GM12878 (cell line): ENCODE data around the gene GM2A. TPM values are rescaled to one million over a fixed set of nuclear protein-coding genes. Genes with fewer than 3 reads are reported as not detected.

Source experiments
- ATAC-seq: fragments of 200-7000 bp; cut with Tn5 transposase; 3 replicates; pipeline ENCODE4 v1.9.1; 2020; ENCODE audit warnings: mild to moderate bottlenecking, moderate library complexity
- BruUV-seq: library from RNA; stranded (reverse); fragments of 400-500 nt; replicated peaks from 2 replicates; lab custom pipeline; 2021; lab: Mats Ljungman, UMichigan
- CTCF ChIA-PET: fragments of 300-600 bp; sonication (Branson Sonifier 250); formaldehyde crosslinking; extraction: SDS; loops from one replicate; lab custom pipeline; 2021; ENCODE audit warnings: inconsistent platforms; lab: Yijun Ruan, JAX
- POLR2A ChIA-PET: fragments of 350-600 bp; formaldehyde crosslinking; extraction: SDS; loops from one replicate; lab custom pipeline; 2021; ENCODE audit warnings: inconsistent platforms; lab: Charles Lee
- RAD21 ChIA-PET: fragments of 300-600 bp; sonication (Branson Sonifier 250); formaldehyde crosslinking; loops from one replicate; lab custom pipeline; 2023; ENCODE audit warnings: antibody characterized with exemption; ENCODE audit not compliant: unreplicated experiment; lab: Charles Lee
- SMC1A ChIA-PET: fragments of 300-600 bp; sonication (Branson Sonifier 250); formaldehyde crosslinking; loops from one replicate; lab custom pipeline; 2023; ENCODE audit not compliant: unreplicated experiment, uncharacterized antibody; lab: Charles Lee
- DNase-seq: peaks from one replicate; pipeline ENCODE4 v3.0.0-alpha.2; 2011; ENCODE audit warnings: low read depth, low spot score
- FAIRE-seq: peaks from 3 replicates; lab custom pipeline; 2011; peaks lifted over from hg19 to GRCh38; lab: Jason Lieb, UNC
- H2AFZ ChIP-seq: 2 replicates; pipeline ENCODE4 v1.6.0; 2011; ENCODE audit warnings: low read depth, low read length, control low read depth; ENCODE audit not compliant: control insufficient read depth
- H3K27ac ChIP-seq: 2 replicates; pipeline ENCODE4 v1.5.1; 2011; ENCODE audit warnings: control low read depth; ENCODE audit not compliant: control insufficient read depth, insufficient read depth
- H3K27me3 ChIP-seq, 2 experiments: replicated peaks in 1 of 2; 2 replicates each; pipeline versions ENCODE4 v1.6.0 to v1.6.1; 2011; ENCODE audit warnings: low read length in 1 of 2; ENCODE audit not compliant: control insufficient read depth in 2 of 2, insufficient read depth in 2 of 2
- H3K36me3 ChIP-seq, 2 experiments: 2 replicates each; pipeline ENCODE4 v1.5.1; 2011; ENCODE audit warnings: low read length in 1 of 2; ENCODE audit not compliant: control insufficient read depth in 2 of 2, insufficient read depth in 2 of 2
- H3K4me1 ChIP-seq: 2 replicates; pipeline ENCODE4 v1.6.1; 2011; ENCODE audit warnings: mild to moderate bottlenecking, low read length, moderate library complexity, mixed read lengths; ENCODE audit not compliant: control insufficient read depth, insufficient read depth
- H3K4me2 ChIP-seq: 2 replicates; pipeline ENCODE4 v1.6.0; 2011; ENCODE audit warnings: control low read depth; ENCODE audit not compliant: control insufficient read depth, insufficient read depth
- H3K4me3 ChIP-seq: fragments of 200-600 bp; sonication (generic); 2 replicates; pipeline ENCODE4 v1.5.1; 2016
- H3K79me2 ChIP-seq: 2 replicates; pipeline ENCODE4 v1.6.0; 2011; ENCODE audit warnings: low read length; ENCODE audit not compliant: control insufficient read depth, insufficient read depth
- H3K9ac ChIP-seq: 2 replicates; pipeline ENCODE4 v1.8.0; 2011; ENCODE audit warnings: low read length, control low read depth, mixed read lengths; ENCODE audit not compliant: control insufficient read depth, insufficient read depth
- H3K9me3 ChIP-seq: replicated peaks from 3 replicates; pipeline ENCODE4 v1.5.1; 2011; ENCODE audit warnings: mild to moderate bottlenecking, low read length; ENCODE audit not compliant: control insufficient read depth, insufficient read depth
- H4K20me1 ChIP-seq: 2 replicates; pipeline ENCODE4 v1.6.0; 2011; ENCODE audit not compliant: control insufficient read depth, insufficient read depth
- ASH2L ChIP-seq: fragments of 300-600, 200-600 bp; sonication (generic); IDR thresholded peaks from 2 replicates; pipeline ENCODE4 v1.6.1; 2017; ENCODE audit warnings: low read depth, mild to moderate bottlenecking, borderline replicate concordance
- MEF2B ChIP-seq: fragments of 450-650 bp; IDR thresholded peaks from 2 replicates; pipeline ENCODE4 v1.6.1; 2018; ENCODE audit warnings: mild to moderate bottlenecking, moderate library complexity; ENCODE audit not compliant: partially characterized antibody, poor library complexity, severe bottlenecking
- PAX5 ChIP-seq: IDR thresholded peaks from 2 replicates; pipeline ENCODE4 v1.6.1; 2011; ENCODE audit warnings: low read depth, low read length, borderline replicate concordance
- PKNOX1 ChIP-seq: fragments of 450-650 bp; IDR thresholded peaks from 2 replicates; pipeline ENCODE4 v1.6.1; 2016; ENCODE audit warnings: mild to moderate bottlenecking
- PML ChIP-seq: IDR thresholded peaks from 2 replicates; pipeline ENCODE4 v1.6.1; 2012; ENCODE audit warnings: low read length, inconsistent platforms
- SMAD5 ChIP-seq: IDR thresholded peaks from 2 replicates; pipeline ENCODE4 v1.6.1; 2016; ENCODE audit warnings: antibody characterized with exemption, low read depth
- ZSCAN29 ChIP-seq: fragments of 450-650 bp; IDR thresholded peaks from 2 replicates; pipeline ENCODE4 v1.6.1; 2017; ENCODE audit warnings: mild to moderate bottlenecking, moderate library complexity
- WGBS: methylation state at CpG from one replicate; pipeline ENCODE4 v1.1.6; 2016; ENCODE audit warnings: low lambda C conversion rate; ENCODE audit not compliant: insufficient replicate concordance, insufficient coverage; ENCODE audit errors: missing lambda C conversion rate; 5-methylcytosine and 5-hydroxymethylcytosine counted together
- in situ Hi-C: fragments of 300-500 bp; cut with MboI; formaldehyde crosslinking; loops from 9 replicates; pipeline ENCODE4 v1.14.3; 2018; ENCODE audit warnings: mixed read lengths
- intact Hi-C: fragments of 100-400 bp; cut with micrococcal nuclease; formaldehyde crosslinking; loops from one replicate; pipeline ENCODE4 v1.14.2; 2022; ENCODE audit not compliant: unreplicated experiment
- polyA plus RNA-seq, 11 experiments: library from polyadenylated mRNA; depleted of rRNA in 4 of 11; unstranded in 6 of 11; stranded (reverse) in 5 of 11; fragments of >200 nt; fragmentation: Nextera tagmentation in 4 of 11; fragmentation: Illumina TruSeq in 1 of 11; extraction: Ambion mirVana in 4 of 11; extraction: Trizol in 1 of 11; gene quantifications; 1 replicate in 1 of 11; 2 replicates in 10 of 11; pipeline versions ENCODE4 v1.2.1 to v1.2.3, GENCODE V29; 2011 to 2016; ENCODE audit warnings: inconsistent platforms in 2 of 11, missing spikeins in 2 of 11, low read depth in 1 of 11
- total RNA-seq, 4 experiments: library from RNA; depleted of rRNA in 3 of 4; stranded (reverse); fragments of >200 nt in 3 of 4; fragmentation: Illumina TruSeq in 1 of 4; extraction: Trizol in 1 of 4; gene quantifications; 2 replicates each; pipeline versions ENCODE4 v1.2.1 to v1.2.3, GENCODE V29; 2013 to 2021

Gene GM2A
- total and polyA plus RNA-seq, 10 of the 15 experiments (the other 5 are each of a cell fraction or from before 2014, with no cell fraction given) = 33.6 to 106 (median 68.2) TPM

- intact Hi-C loops = no loop called here
- Histone ChIP-seq H3K36me3 (peaks cover 23 to 24% of the 10 kb centered on the region in 2 experiments), H3K4me1 (peaks cover 8% of the 10 kb centered on the region), H3K4me2 (no peak overlapping the region), H3K9ac (no peak overlapping the region), H4K20me1 (no peaks in the 10 kb centered on the region), H3K9me3 (no peaks in the 10 kb centered on the region), H3K79me2 (peaks cover 2% of the 10 kb centered on the region), H2AFZ (no peak overlapping the region), H3K27ac (no peak overlapping the region), H3K27me3 (no peaks in the 10 kb centered on the region), H3K4me3 (no peak overlapping the region)
- ChIA-PET CTCF (no interaction called here), SMC1A (no interaction called here), POLR2A (no interaction called here), RAD21 (no interaction called here)
- no peak for ATAC-seq
- no peak for TF ChIP-seq PML
- no peak for TF ChIP-seq SMAD5
- TF ChIP-seq MEF2B = no peak
- no peak for TF ChIP-seq ZSCAN29
- TF ChIP-seq ASH2L = no peak
- TF ChIP-seq PAX5 = no peak
- TF ChIP-seq PKNOX1 = no peak
- no peak for FAIRE-seq
- WGBS = 93% methylated on average over 11 of the region's 11 CpGs
- in situ Hi-C loops = no loop called here
- no TSS peak for BruUV-seq
- no peak for DNase-seq
Measured at GRCh38 chr5:151267491-151268260, 14.7 kb downstream of the GM2A start.
